ENCODE results near the gene LEKR1. TPM values are rescaled to one million over a fixed set of nuclear protein-coding genes. Genes with fewer than 3 reads are reported as not detected.

LEKR1 gene
- total and polyA plus RNA-seq, 7 donors, result 0.12 to 0.79 (median 0.32) TPM; not detected in 2

GRCh38 chr3:156860873-156861272 lies 34.7 kb downstream of the LEKR1 start:
- H3K36me3 ChIP-seq (ENCODE audit: insufficient read depth in 1 of 2, low read depth in 1 of 2), result no peaks in the 10 kb centered on the region
- no peak overlapping the region for H3K4me3 ChIP-seq
- H3K27ac ChIP-seq, result no peak overlapping the region
- no peaks in the 10 kb centered on the region for H3K4me1 ChIP-seq
- DNase-seq (no peak), ATAC-seq (no peak)
- no peaks in the 10 kb centered on the region for H3K9me3 ChIP-seq
- intact Hi-C loops (cut with DNase I), result no loop called here
- H3K27me3 ChIP-seq (ENCODE audit: insufficient read depth in 3 of 3, low read length in 2 of 3), result no peaks in the 10 kb centered on the region
- no peak for TF ChIP-seq CTCF (IDR thresholded peaks at IDR 0.05)

- no peak for TF ChIP-seq CTCF (IDR thresholded peaks at IDR 0.05)
- DNase-seq (no peak), ATAC-seq (no peak)
- Histone ChIP-seq H3K4me3 (no peak overlapping the region), H3K36me3 (ENCODE audit: insufficient read depth in 1 of 2, low read depth in 1 of 2) (no peaks in the 10 kb centered on the region), H3K27ac (no peak overlapping the region), H3K9me3 (no peaks in the 10 kb centered on the region), H3K27me3 (ENCODE audit: insufficient read depth in 3 of 3, low read length in 2 of 3) (no peaks in the 10 kb centered on the region), H3K4me1 (no peaks in the 10 kb centered on the region)
- intact Hi-C loops (cut with DNase I), result no loop called here
- WGBS, 3 donors, result 86 to 90% (median 87%) methylated on average over 2 of the region's 2 CpGs
Observed at GRCh38 chr3:156862338-156862737, 36.2 kb downstream of the LEKR1 start.

- DNase-seq (no peak), ATAC-seq (no peak)
- WGBS, 3 donors, result 33 to 38% (median 36%) methylated on average over 2 of the region's 2 CpGs
- Histone ChIP-seq H3K27ac (no peak overlapping the region), H3K4me3 (no peak overlapping the region), H3K4me1 (no peaks in the 10 kb centered on the region), H3K36me3 (ENCODE audit: insufficient read depth in 1 of 2, low read depth in 1 of 2) (no peaks in the 10 kb centered on the region), H3K9me3 (no peaks in the 10 kb centered on the region), H3K27me3 (ENCODE audit: insufficient read depth in 3 of 3, low read length in 2 of 3) (no peaks in the 10 kb centered on the region)
- intact Hi-C loops (cut with DNase I), result no loop called here
- TF ChIP-seq CTCF (IDR thresholded peaks at IDR 0.05), result no peak
Observed at GRCh38 chr3:156865732-156866131, 39.6 kb downstream of the LEKR1 start.

- DNase-seq (no peak), ATAC-seq (no peak)
- no peaks in the 10 kb centered on the region for H3K4me1 ChIP-seq
- H3K4me3 ChIP-seq, result no peak overlapping the region
- H3K9me3 ChIP-seq, result peaks cover 5% of the 10 kb centered on the region
- intact Hi-C loops (cut with DNase I), result no loop called here
- H3K36me3 ChIP-seq (ENCODE audit: insufficient read depth in 1 of 2, low read depth in 1 of 2), result no peaks in the 10 kb centered on the region
- TF ChIP-seq CTCF (IDR thresholded peaks at IDR 0.05), result no peak
- no peak overlapping the region for H3K27ac ChIP-seq
- WGBS, 3 donors, result 69 to 73% (median 70%) methylated on average over 1 of the region's 1 CpG
- H3K27me3 ChIP-seq (ENCODE audit: insufficient read depth in 3 of 3, low read length in 2 of 3), result no peaks in the 10 kb centered on the region
Observed at GRCh38 chr3:156867174-156867573, 41.0 kb downstream of the LEKR1 start.

- intact Hi-C loops (cut with DNase I), result no loop called here
- ATAC-seq (no peak), DNase-seq (no peak)
- TF ChIP-seq CTCF (IDR thresholded peaks at IDR 0.05), result no peak
- H3K4me1 ChIP-seq, result no peaks in the 10 kb centered on the region
- H3K36me3 ChIP-seq (ENCODE audit: insufficient read depth in 1 of 2, low read depth in 1 of 2), result no peaks in the 10 kb centered on the region
- WGBS, 3 donors, result 87 to 95% (median 90%) methylated on average over 3 of the region's 3 CpGs
- H3K27ac ChIP-seq, result no peak overlapping the region
- H3K9me3 ChIP-seq, result peaks cover 7% of the 10 kb centered on the region
- H3K27me3 ChIP-seq (ENCODE audit: insufficient read depth in 3 of 3, low read length in 2 of 3), result no peaks in the 10 kb centered on the region
- no peak overlapping the region for H3K4me3 ChIP-seq
Observed at GRCh38 chr3:156867920-156868319, 41.8 kb downstream of the LEKR1 start.

All from psoas muscle (tissue), 8 donors.